GM12873 (cell line): ENCODE measurements around the gene PSMA2.

Experiments used
- CTCF ChIP-seq: IDR thresholded peaks from 2 replicates; pipeline ENCODE4 v1.5.1; 2012; ENCODE audit warnings: low read depth, mild to moderate bottlenecking, moderate library complexity, low read length, control low read depth; ENCODE audit not compliant: insufficient read depth; ENCODE audit errors: missing control alignments

PSMA2 gene

GRCh38 chr7:42914009-42914408 is 18.0 kb downstream of the PSMA2 start:
- TF ChIP-seq CTCF, result no peak

GRCh38 chr7:42913591-42913990 is 18.4 kb downstream of the PSMA2 start:
- no peak for TF ChIP-seq CTCF

GRCh38 chr7:42911454-42912447 is 20.2 kb downstream of the PSMA2 start, which contains the start of gene C7orf25:
Gene C7orf25 (minus strand): TSS chr7:42912070. CDS start chr7:42910900, 1,170 bp downstream.
- TF ChIP-seq CTCF, result no peak

- no peak for TF ChIP-seq CTCF
Measured at GRCh38 chr7:42910306-42910705, 21.7 kb downstream of the PSMA2 start.

GRCh38 chr7:42907316-42907715 is 24.7 kb downstream of the PSMA2 start:
- TF ChIP-seq CTCF, result no peak

GRCh38 chr7:42906181-42906580 is 25.8 kb downstream of the PSMA2 start:
- no peak for TF ChIP-seq CTCF

GRCh38 chr7:42902331-42902730 is 29.6 kb downstream of the PSMA2 start:
- no peak for TF ChIP-seq CTCF
